ENCODE results near the gene PDLIM1. TPM values are rescaled to one million over a fixed set of nuclear protein-coding genes. Genes with fewer than 3 reads are reported as not detected.

Gene PDLIM1, protein sequence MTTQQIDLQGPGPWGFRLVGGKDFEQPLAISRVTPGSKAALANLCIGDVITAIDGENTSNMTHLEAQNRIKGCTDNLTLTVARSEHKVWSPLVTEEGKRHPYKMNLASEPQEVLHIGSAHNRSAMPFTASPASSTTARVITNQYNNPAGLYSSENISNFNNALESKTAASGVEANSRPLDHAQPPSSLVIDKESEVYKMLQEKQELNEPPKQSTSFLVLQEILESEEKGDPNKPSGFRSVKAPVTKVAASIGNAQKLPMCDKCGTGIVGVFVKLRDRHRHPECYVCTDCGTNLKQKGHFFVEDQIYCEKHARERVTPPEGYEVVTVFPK
- total RNA-seq: 10 to 100 TPM; 40.7 to 86.8 (median 83.4) TPM

DNA sequence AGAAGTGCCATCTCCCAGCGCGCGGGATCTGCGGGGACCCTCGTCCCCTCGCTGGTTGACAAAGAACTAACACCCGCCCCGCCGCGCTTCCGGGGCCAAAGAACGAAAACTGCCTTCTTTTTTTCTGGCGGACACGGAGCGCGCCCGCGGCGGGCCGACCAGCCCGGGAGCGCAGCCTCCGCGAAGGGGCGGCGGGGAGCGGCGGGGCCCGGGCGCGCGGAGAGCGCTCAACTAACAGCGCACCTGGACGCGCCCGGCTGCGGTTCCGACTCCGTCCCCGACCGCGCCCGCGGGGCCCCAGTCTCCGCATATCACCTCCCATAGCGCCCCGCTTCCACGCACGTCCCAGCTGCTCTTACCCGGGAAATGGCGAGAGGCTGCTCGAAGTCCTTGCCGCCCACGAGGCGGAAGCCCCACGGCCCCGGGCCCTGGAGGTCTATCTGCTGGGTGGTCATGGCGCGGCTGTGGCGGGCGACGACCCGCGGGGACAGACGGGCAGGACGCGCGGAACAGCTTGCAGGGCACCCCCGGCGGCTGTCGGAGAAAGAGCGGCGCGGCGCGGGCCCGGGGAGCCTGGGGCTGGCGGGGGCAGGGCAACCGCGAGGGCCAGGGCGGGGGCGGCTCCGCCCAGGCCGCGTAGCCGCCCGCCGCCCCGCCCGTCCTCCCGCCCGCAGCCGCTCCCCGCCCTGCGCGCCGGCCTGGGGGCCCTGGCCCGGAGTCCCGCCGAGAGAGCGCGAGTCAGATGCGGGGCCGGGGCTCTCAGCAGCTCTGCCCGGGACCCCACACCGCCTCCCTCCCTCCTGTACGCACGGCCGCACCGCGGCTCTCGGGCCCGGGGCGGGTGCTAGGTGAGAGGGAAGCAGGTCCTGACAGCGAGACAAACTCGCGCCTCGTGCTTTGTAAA, at the start of gene PDLIM1:
Gene PDLIM1 (minus strand): TSS at position 543 of the 904 bp plus-strand sequence. CDS start 88 bp downstream, at position 455.
- Histone ChIP-seq H3K27me3 (peaks cover 0 to 23% (median 8%) of the 10 kb centered on the region in 4 donors), H3K27ac (replicated peaks in 1 of 4) (peak within 1 kb of the TSS; percentile 77 to 86 (median 81)), H3K4me1 (peaks cover 26 to 45% (median 36%) of the 10 kb centered on the region in 4 donors), H3K4me3 (peak within 1 kb of the TSS; percentile 76 to 91 (median 82)), H3K36me3 (no peaks in the 10 kb centered on the region), H3K9me3 (no peaks in the 10 kb centered on the region)
- no peak for DNase-seq (ENCODE audit: extremely low spot score)
- intact Hi-C loops (cut with DNase I): no loop called here
- WGBS: 10% methylated on average over 18 of the region's 119 CpGs
- TF ChIP-seq EP300 (IDR thresholded peaks at IDR 0.05) (no peak), POLR2A (IDR thresholded peaks at IDR 0.05; ENCODE audit: low read depth) (peak; percentile 82), POLR2AphosphoS5 (IDR thresholded peaks at IDR 0.05) (peak; percentile 77 to 89)
- TF ChIP-seq, protein P1, sequence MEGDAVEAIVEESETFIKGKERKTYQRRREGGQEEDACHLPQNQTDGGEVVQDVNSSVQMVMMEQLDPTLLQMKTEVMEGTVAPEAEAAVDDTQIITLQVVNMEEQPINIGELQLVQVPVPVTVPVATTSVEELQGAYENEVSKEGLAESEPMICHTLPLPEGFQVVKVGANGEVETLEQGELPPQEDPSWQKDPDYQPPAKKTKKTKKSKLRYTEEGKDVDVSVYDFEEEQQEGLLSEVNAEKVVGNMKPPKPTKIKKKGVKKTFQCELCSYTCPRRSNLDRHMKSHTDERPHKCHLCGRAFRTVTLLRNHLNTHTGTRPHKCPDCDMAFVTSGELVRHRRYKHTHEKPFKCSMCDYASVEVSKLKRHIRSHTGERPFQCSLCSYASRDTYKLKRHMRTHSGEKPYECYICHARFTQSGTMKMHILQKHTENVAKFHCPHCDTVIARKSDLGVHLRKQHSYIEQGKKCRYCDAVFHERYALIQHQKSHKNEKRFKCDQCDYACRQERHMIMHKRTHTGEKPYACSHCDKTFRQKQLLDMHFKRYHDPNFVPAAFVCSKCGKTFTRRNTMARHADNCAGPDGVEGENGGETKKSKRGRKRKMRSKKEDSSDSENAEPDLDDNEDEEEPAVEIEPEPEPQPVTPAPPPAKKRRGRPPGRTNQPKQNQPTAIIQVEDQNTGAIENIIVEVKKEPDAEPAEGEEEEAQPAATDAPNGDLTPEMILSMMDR (IDR thresholded peaks at IDR 0.05): peak in 2 of 3 experiments; percentile 5 to 38

DNA sequence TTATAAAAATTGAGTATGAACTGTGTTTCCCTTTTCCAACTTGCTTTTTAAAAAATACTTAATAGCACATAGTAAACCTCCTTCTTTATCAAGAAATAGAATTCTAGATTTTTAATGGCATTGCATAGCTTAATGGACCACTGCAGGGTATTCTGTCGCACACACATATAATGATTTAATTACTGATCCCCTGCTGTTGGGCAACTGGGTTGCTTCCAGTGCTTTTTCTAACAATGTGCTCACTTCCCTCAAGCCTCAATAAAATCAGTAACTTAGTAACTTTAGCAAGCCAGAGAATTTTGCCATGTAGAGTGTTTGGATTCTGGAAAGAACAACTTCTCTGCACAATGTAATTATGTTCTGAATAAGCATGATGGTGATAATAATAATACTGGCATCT, 49.1 kb upstream of the PDLIM1 start:
- Histone ChIP-seq H3K27ac (replicated peaks in 1 of 4) (peak overlapping the region in 1 of 4 donors; percentile 3), H3K9me3 (no peaks in the 10 kb centered on the region), H3K27me3 (no peaks in the 10 kb centered on the region), H3K36me3 (peaks cover 59 to 97% (median 88%) of the 10 kb centered on the region in 4 donors), H3K4me1 (peaks cover 58 to 92% (median 72%) of the 10 kb centered on the region in 4 donors), H3K4me3 (no peak overlapping the region)
- intact Hi-C loops (cut with DNase I): no loop called here
- no peak for DNase-seq (ENCODE audit: extremely low spot score)
- WGBS: 95% methylated on average over 1 of the region's 1 CpG
- no peak for TF ChIP-seq POLR2A (IDR thresholded peaks at IDR 0.05; ENCODE audit: low read depth)
- TF ChIP-seq, protein P1 (IDR thresholded peaks at IDR 0.05): no peak
- no peak for TF ChIP-seq EP300 (IDR thresholded peaks at IDR 0.05)
- TF ChIP-seq POLR2AphosphoS5 (IDR thresholded peaks at IDR 0.05): no peak

DNA sequence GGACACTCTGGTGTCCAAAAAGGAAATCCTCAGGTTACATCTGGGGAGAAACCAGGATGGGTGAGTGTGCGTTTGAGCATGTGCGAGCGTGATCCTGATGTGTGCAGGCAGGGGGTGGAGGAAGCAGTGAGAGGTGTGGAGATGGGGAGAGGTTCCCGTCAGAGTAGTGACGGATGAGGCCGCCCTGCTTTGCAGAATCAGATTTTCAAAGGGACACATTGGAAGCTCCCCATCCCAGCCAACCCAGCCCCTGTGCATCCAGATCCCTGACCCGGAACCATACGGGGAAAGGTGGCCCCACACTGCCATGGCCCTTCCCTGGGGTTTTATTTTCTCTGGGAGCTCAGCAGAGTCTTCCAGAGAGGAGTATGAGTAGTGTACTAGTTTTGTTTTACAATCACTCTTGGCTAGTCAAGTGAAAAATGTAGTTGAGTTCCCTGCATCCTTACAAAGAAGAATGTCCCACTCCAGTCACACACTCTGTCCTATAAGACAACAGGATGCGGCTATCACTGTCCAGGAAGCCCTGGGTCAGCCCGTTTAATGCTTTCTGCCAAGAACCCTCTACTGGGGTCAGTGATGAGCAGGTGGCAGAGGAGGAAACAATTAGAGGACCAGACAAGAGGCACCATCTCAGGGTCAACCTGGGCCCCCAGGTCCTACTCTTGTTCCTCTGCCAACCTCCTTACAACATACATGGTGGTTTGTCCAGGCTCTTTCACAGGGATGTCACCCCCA, 46.8 kb upstream of the PDLIM1 start:
- intact Hi-C loops (cut with DNase I): no loop called here
- TF ChIP-seq, protein P1 (IDR thresholded peaks at IDR 0.05): no peak
- TF ChIP-seq POLR2A (IDR thresholded peaks at IDR 0.05; ENCODE audit: low read depth): no peak
- no peak for TF ChIP-seq POLR2AphosphoS5 (IDR thresholded peaks at IDR 0.05)
- no peak for TF ChIP-seq EP300 (IDR thresholded peaks at IDR 0.05)
- no peak overlapping the region for H3K4me3 ChIP-seq
- no peaks in the 10 kb centered on the region for H3K9me3 ChIP-seq
- H3K27me3 ChIP-seq: no peaks in the 10 kb centered on the region
- no peak for DNase-seq (ENCODE audit: extremely low spot score)
- H3K36me3 ChIP-seq: peaks cover 39 to 98% (median 90%) of the 10 kb centered on the region in 4 donors
- H3K27ac ChIP-seq (replicated peaks in 1 of 4): peak overlapping the region; percentile 53 to 91 (median 90)
- H3K4me1 ChIP-seq: peaks cover 78 to 99% (median 90%) of the 10 kb centered on the region in 4 donors
- 73% methylated on average over 10 of the region's 10 CpGs for WGBS

DNA sequence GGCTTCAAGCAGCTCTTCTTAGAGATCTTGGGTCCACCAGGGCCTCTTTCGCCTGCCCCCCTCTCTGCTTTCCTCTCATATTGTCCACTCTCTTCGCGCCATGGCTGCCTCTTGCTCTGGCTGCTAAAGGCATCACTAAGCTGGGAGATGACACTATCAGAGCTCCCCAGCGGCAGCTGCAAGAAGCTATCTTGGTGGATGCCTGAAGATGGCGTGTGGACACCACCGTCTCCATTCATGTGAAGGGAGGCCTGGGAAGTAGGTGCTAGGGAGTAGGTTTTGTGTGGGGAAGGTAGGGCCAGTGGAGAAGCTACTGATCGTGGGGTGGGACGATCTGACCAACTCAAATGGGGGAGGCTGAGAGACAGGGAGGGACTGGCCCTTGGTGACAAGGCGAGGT, 45.9 kb upstream of the PDLIM1 start:
- Histone ChIP-seq H3K27me3 (no peaks in the 10 kb centered on the region), H3K36me3 (peaks cover 35 to 98% (median 90%) of the 10 kb centered on the region in 4 donors), H3K4me1 (peaks cover 78 to 100% (median 90%) of the 10 kb centered on the region in 4 donors)

More for the DNA sequence above, 45.9 kb upstream of the PDLIM1 start:
- WGBS: 87% methylated on average over 9 of the region's 9 CpGs
- H3K9me3 ChIP-seq: no peaks in the 10 kb centered on the region
- DNase-seq (ENCODE audit: extremely low spot score): no peak
- no peak overlapping the region for H3K4me3 ChIP-seq
- TF ChIP-seq EP300 (IDR thresholded peaks at IDR 0.05) (no peak), POLR2A (IDR thresholded peaks at IDR 0.05; ENCODE audit: low read depth) (no peak)
- TF ChIP-seq, protein P1 (IDR thresholded peaks at IDR 0.05): no peak
- intact Hi-C loops (cut with DNase I): no loop called here
- peak overlapping the region; percentile 90 to 91 (median 90) for H3K27ac ChIP-seq (replicated peaks in 1 of 4)

Data from esophagus muscularis mucosa (tissue), 4 donors.